Activated CD8-positive, alpha-beta memory T cell treated with anti-CD3 and anti-CD28 coated beads, Interleukin-2, amount 50 U/mL, for 1 hour (primary cell): ENCODE results near the gene C2CD4D.
"Not testable (repeated sequence)": the region's sequence is repeated elsewhere in the genome, so short reads cannot be mapped to it uniquely, and the experiment has no call there.

Source experiments
- DNase-seq: peaks from one replicate; pipeline ENCODE4 v3.0.0-alpha.2; 2020; ENCODE audit errors: extremely low read depth

C2CD4D gene

GRCh38 chr1:151839457-151840403 lies at the start of gene C2CD4D:
Gene C2CD4D (minus strand): TSS chr1:151839820. CDS start chr1:151838989, 831 bp downstream.
- no peak for DNase-seq

- no peak for DNase-seq
Observed at GRCh38 chr1:151888972-151889570, 49.5 kb upstream of the C2CD4D start.

- DNase-seq, result no peak
Observed at GRCh38 chr1:151887028-151887427, 47.4 kb upstream of the C2CD4D start.

- DNase-seq, result no peak
Observed at GRCh38 chr1:151885479-151885878, 45.9 kb upstream of the C2CD4D start.

GRCh38 chr1:151884879-151885278 lies 45.3 kb upstream of the C2CD4D start:
- not testable (repeated sequence) for DNase-seq

- not testable (repeated sequence) for DNase-seq
Observed at GRCh38 chr1:151884445-151884844, 44.8 kb upstream of the C2CD4D start.

GRCh38 chr1:151883898-151884297 lies 44.3 kb upstream of the C2CD4D start:
- DNase-seq, result not testable (repeated sequence)

- not testable (repeated sequence) for DNase-seq
Observed at GRCh38 chr1:151882918-151883317, 43.3 kb upstream of the C2CD4D start.

- no peak for DNase-seq
Observed at GRCh38 chr1:151882466-151882865, 42.8 kb upstream of the C2CD4D start.

- no peak for DNase-seq
Observed at GRCh38 chr1:151881479-151881878, 41.9 kb upstream of the C2CD4D start.

GRCh38 chr1:151875419-151876097 lies 35.9 kb upstream of the C2CD4D start:
- no peak for DNase-seq

GRCh38 chr1:151872776-151873175 lies 33.2 kb upstream of the C2CD4D start:
- DNase-seq, result not testable (repeated sequence)

GRCh38 chr1:151871284-151872030 lies 31.8 kb upstream of the C2CD4D start:
- DNase-seq, result no peak

GRCh38 chr1:151868486-151868885 lies 28.9 kb upstream of the C2CD4D start:
- DNase-seq, result no peak

GRCh38 chr1:151867765-151868411 lies 28.3 kb upstream of the C2CD4D start:
- DNase-seq, result no peak

- no peak for DNase-seq
Observed at GRCh38 chr1:151867321-151867720, 27.7 kb upstream of the C2CD4D start.

GRCh38 chr1:151864411-151864810 lies 24.8 kb upstream of the C2CD4D start:
- DNase-seq, result no peak

- DNase-seq, result no peak
Observed at GRCh38 chr1:151862604-151863003, 23.0 kb upstream of the C2CD4D start.

- no peak for DNase-seq
Observed at GRCh38 chr1:151860504-151861187, 21.0 kb upstream of the C2CD4D start.

- DNase-seq, result no peak
Observed at GRCh38 chr1:151859891-151860293, 20.3 kb upstream of the C2CD4D start.
